BLaER1 treated with 17β-estradiol and CSF1 and Interleukin-3, amounts not matched to agents 10 nM and 100 nM (cell line): ENCODE measurements around the gene TIGIT.

Experiments used
- H3K27ac ChIP-seq, 11 experiments: shearing (Covaris generic); formaldehyde crosslinking; 2 replicates each; pipeline ENCODE4 v1.8.1; 2022
- H3K27me3 ChIP-seq, 11 experiments: shearing (Covaris generic); formaldehyde crosslinking; 2 replicates each; pipeline ENCODE4 v1.8.1; 2022
- H3K36me3 ChIP-seq, 11 experiments: shearing (Covaris generic); formaldehyde crosslinking; 2 replicates each; pipeline ENCODE4 v1.8.1; 2022
- H3K4me1 ChIP-seq, 10 experiments: shearing (Covaris generic); formaldehyde crosslinking; 2 replicates each; pipeline ENCODE4 v1.8.1; 2022
- H3K4me2 ChIP-seq, 11 experiments: shearing (Covaris generic); formaldehyde crosslinking; 2 replicates each; pipeline ENCODE4 v1.8.1; 2022
- H3K4me3 ChIP-seq, 10 experiments: shearing (Covaris generic); formaldehyde crosslinking; 2 replicates each; pipeline ENCODE4 v1.8.1; 2022
- H3K9ac ChIP-seq, 11 experiments: shearing (Covaris generic); formaldehyde crosslinking; 2 replicates each; pipeline ENCODE4 v1.8.1; 2022
- H3K9me3 ChIP-seq, 11 experiments: shearing (Covaris generic); formaldehyde crosslinking; replicated peaks in 1 of 11; 2 replicates each; pipeline ENCODE4 v1.8.1; 2022
- H4K20me1 ChIP-seq, 11 experiments: shearing (Covaris generic); formaldehyde crosslinking; 2 replicates each; pipeline ENCODE4 v1.8.1; 2022
- Cebpa-rat ChIP-seq, 11 experiments: shearing (Covaris generic); IDR thresholded peaks; 2 replicates each; pipeline ENCODE4 v1.8.1; 2022

Gene TIGIT

DNA sequence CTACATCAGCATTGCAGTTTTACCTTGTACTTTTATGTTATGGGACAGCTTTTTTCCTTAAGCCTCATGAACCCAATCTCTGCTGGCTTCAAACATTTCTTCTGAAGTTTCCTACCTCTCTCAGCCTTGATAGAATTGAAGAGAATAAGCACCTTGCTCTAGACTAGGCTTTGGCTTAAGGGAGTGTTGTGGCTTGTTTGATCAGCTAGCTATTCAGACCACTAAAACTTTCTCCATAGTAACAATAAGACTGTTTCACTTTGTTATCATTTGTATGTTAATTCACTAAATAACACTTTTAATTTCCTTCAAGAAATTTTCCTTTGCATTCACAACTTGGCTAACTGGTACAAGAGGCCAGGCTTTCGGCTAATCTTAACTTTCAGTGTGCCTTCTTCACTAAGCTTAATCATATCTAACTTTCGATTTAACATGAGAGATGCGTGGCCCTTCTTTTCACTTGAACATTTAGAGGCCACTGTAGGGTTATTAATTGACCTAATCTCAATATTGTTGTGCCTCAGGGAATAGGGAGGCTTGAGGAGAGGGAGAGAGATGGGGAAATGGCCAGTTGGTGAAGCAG, 8.1 kb upstream of the TIGIT start:
- H3K36me3 ChIP-seq: no peaks in the 10 kb centered on the region
- no peaks in the 10 kb centered on the region for H3K27me3 ChIP-seq
- H3K4me2 ChIP-seq: no peak overlapping the region
- no peak for TF ChIP-seq Cebpa-rat (IDR thresholded peaks at IDR 0.05)
- H4K20me1 ChIP-seq: no peaks in the 10 kb centered on the region
- H3K9me3 ChIP-seq: no peaks in the 10 kb centered on the region
- H3K4me3 ChIP-seq: no peak overlapping the region
- no peaks in the 10 kb centered on the region for H3K4me1 ChIP-seq
- no peak overlapping the region for H3K27ac ChIP-seq
- no peak overlapping the region for H3K9ac ChIP-seq

DNA sequence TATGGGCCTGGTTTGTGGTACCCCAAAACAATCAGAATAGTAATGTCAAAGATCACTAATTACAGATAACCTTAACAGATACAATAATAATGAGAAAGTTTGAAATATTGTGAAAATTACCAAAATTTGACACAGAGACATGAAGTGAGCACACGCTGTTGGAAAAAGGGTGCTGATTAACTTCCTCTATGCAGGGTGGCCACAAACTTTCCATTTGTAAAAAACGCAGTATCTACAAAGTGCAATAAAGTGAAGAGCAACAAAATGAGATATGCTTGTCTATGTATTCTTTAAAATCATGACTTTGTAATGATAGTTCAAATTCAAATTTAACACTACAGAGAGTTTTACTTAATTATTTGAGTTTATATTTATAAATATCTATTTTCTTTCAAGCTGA, 7.6 kb upstream of the TIGIT start:
- Histone ChIP-seq H3K4me3 (no peak overlapping the region), H3K27me3 (no peaks in the 10 kb centered on the region), H3K27ac (no peak overlapping the region), H3K4me1 (no peaks in the 10 kb centered on the region), H3K36me3 (no peaks in the 10 kb centered on the region), H3K9ac (no peak overlapping the region), H4K20me1 (no peaks in the 10 kb centered on the region), H3K9me3 (no peaks in the 10 kb centered on the region), H3K4me2 (no peak overlapping the region)
- TF ChIP-seq Cebpa-rat (IDR thresholded peaks at IDR 0.05): no peak

GRCh38 chr3:114290911-114291901, 2.6 kb upstream of the TIGIT start:
- H3K4me2 ChIP-seq: no peak overlapping the region
- H3K27ac ChIP-seq: no peak overlapping the region
- no peak overlapping the region for H3K9ac ChIP-seq
- no peaks in the 10 kb centered on the region for H3K4me1 ChIP-seq
- no peaks in the 10 kb centered on the region for H3K9me3 ChIP-seq
- no peak overlapping the region for H3K4me3 ChIP-seq
- no peaks in the 10 kb centered on the region for H4K20me1 ChIP-seq
- H3K27me3 ChIP-seq: no peaks in the 10 kb centered on the region
- no peaks in the 10 kb centered on the region for H3K36me3 ChIP-seq
- TF ChIP-seq Cebpa-rat (IDR thresholded peaks at IDR 0.05): no peak

DNA sequence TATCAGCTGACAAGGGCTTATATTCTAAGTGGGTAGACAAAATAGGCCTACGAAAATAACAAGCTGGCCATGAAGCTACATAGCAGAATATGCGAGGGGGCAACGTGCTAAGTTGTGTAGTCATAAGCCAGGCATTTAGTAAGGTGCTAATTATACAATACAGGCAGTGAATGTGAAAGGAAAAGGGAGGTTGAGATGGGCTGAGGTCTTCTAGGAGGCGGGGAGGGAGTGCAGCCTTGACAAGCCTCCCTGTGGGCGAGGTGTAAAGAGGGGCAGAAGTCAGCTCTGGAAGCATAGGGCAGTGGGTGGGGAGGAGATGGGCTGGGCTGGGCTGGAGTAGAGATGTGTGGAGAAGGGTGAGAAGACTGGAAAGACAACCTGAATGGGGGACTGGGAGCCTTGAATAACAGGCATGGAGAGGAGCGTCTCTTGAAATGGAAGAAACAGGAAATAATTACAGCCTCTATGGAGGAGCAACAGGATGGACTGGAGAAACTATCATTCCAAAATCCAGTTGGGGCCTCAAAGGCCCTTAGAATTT, 1.2 kb downstream of the TIGIT start:
- no peaks in the 10 kb centered on the region for H3K36me3 ChIP-seq
- no peaks in the 10 kb centered on the region for H4K20me1 ChIP-seq
- no peaks in the 10 kb centered on the region for H3K4me1 ChIP-seq
- no peak overlapping the region for H3K4me2 ChIP-seq
- H3K4me3 ChIP-seq: no peak overlapping the region
- H3K27ac ChIP-seq: no peak overlapping the region
- H3K9ac ChIP-seq: no peak overlapping the region
- TF ChIP-seq Cebpa-rat (IDR thresholded peaks at IDR 0.05): no peak
- no peaks in the 10 kb centered on the region for H3K27me3 ChIP-seq
- H3K9me3 ChIP-seq: no peaks in the 10 kb centered on the region

DNA sequence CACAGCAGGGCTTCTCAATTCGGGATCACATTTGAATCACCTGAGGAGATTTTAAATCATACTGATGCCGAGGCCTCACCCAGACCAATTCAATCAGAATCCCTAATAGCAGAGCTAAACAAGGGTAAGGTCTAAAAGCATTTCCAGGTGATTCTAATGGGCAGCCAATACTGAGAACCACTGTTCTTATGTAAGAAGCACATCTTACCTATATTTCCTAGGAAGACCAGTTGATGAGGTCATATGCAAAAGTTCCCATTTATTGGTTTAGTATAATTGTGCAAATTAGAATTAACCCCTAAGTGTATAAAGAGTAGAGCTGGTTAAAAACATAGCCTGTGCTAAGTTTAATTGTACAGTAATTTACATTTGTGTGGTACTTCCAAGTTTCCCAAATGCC, 2.1 kb downstream of the TIGIT start:
- H3K4me2 ChIP-seq: no peak overlapping the region
- H3K4me3 ChIP-seq: no peak overlapping the region
- H3K27ac ChIP-seq: no peak overlapping the region
- H3K36me3 ChIP-seq: no peaks in the 10 kb centered on the region
- H3K9ac ChIP-seq: no peak overlapping the region
- no peak for TF ChIP-seq Cebpa-rat (IDR thresholded peaks at IDR 0.05)
- no peaks in the 10 kb centered on the region for H3K4me1 ChIP-seq
- H4K20me1 ChIP-seq: no peaks in the 10 kb centered on the region
- H3K9me3 ChIP-seq: no peaks in the 10 kb centered on the region
- H3K27me3 ChIP-seq: no peaks in the 10 kb centered on the region

- Histone ChIP-seq H3K4me3 (no peak overlapping the region), H3K9ac (no peak overlapping the region), H3K27me3 (no peaks in the 10 kb centered on the region), H3K27ac (no peak overlapping the region), H4K20me1 (no peaks in the 10 kb centered on the region), H3K4me2 (no peak overlapping the region), H3K4me1 (no peaks in the 10 kb centered on the region), H3K9me3 (no peaks in the 10 kb centered on the region), H3K36me3 (no peaks in the 10 kb centered on the region)
- TF ChIP-seq Cebpa-rat (IDR thresholded peaks at IDR 0.05): no peak
Measured at GRCh38 chr3:114299421-114299820, 5.6 kb downstream of the TIGIT start.

DNA sequence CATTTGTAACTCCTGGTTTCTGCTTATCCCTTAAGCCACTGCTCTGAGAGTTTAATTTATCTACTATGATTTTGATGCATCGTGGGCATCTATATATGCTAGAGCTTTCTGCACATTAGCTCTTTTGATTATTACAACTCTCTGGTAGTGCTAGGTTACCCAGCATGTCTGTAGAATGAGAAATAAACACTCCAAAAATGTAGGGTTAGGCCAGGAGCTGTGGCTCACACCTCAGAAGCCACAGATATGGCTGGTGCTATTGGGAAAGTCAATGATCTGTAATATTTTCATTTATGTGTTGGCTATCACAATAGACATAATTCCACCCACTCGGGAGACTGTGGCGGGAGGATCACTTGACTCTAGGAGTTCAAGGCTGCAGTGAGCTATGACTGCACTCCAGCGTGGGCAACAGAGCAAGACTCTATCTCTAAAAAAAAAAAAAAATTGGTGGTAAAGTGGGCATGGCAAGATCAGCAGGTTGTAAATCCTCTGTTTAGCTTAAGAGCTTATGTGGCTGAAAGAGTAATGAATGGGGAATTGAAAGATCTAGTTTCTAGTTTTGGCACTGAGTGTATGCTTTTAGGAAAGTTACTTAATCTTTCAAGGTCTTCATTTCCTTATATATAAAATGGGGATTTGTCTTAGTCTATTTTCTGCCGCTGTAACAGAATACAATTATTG, 6.3 kb downstream of the TIGIT start:
- Histone ChIP-seq H3K4me2 (no peak overlapping the region), H3K27ac (no peak overlapping the region), H3K4me1 (no peaks in the 10 kb centered on the region), H3K9me3 (no peaks in the 10 kb centered on the region), H4K20me1 (no peaks in the 10 kb centered on the region), H3K4me3 (no peak overlapping the region), H3K36me3 (no peaks in the 10 kb centered on the region), H3K27me3 (no peaks in the 10 kb centered on the region), H3K9ac (no peak overlapping the region)
- TF ChIP-seq Cebpa-rat (IDR thresholded peaks at IDR 0.05): no peak

GRCh38 chr3:114307222-114307830, 13.5 kb downstream of the TIGIT start:
- Histone ChIP-seq H3K36me3 (no peaks in the 10 kb centered on the region), H3K27me3 (no peaks in the 10 kb centered on the region), H4K20me1 (no peaks in the 10 kb centered on the region; a peak in 1 of 22 replicates), H3K4me3 (no peak overlapping the region), H3K27ac (no peak overlapping the region), H3K9me3 (no peaks in the 10 kb centered on the region), H3K4me2 (no peak overlapping the region), H3K4me1 (peaks cover 10 to 15% (median 13%) of the 10 kb centered on the region in 10 experiments), H3K9ac (no peak overlapping the region)
- no peak for TF ChIP-seq Cebpa-rat (IDR thresholded peaks at IDR 0.05)

DNA sequence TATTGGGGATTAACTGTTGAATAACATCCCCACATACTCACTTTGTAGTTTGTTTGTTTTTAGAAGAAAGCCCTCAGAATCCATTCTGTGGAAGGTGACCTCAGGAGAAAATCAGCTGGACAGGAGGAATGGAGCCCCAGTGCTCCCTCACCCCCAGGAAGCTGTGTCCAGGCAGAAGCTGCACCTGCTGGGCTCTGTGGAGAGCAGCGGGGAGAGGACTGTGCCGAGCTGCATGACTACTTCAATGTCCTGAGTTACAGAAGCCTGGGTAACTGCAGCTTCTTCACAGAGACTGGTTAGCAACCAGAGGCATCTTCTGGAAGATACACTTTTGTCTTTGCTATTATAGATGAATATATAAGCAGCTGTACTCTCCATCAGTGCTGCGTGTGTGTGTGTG, 14.0 kb downstream of the TIGIT start:
- Histone ChIP-seq H3K4me3 (no peak overlapping the region), H3K4me1 (peaks cover 10 to 15% (median 13%) of the 10 kb centered on the region in 10 experiments), H3K27me3 (no peaks in the 10 kb centered on the region), H3K27ac (no peak overlapping the region), H3K9me3 (no peaks in the 10 kb centered on the region), H3K9ac (no peak overlapping the region), H3K4me2 (no peak overlapping the region), H3K36me3 (no peaks in the 10 kb centered on the region), H4K20me1 (no peaks in the 10 kb centered on the region; a peak in 1 of 22 replicates)
- no peak for TF ChIP-seq Cebpa-rat (IDR thresholded peaks at IDR 0.05)
